KMS-11 (cell line): ENCODE measurements around the gene FGGY.

Experiments used
- H2AFZ ChIP-seq: fragments of 200-600 bp; sonication (generic); 2 replicates; pipeline ENCODE4 v1.6.1; 2016; ENCODE audit warnings: antibody characterized with exemption, mixed run types, low read depth
- H3K27ac ChIP-seq: fragments of 200-600 bp; sonication (generic); 2 replicates; pipeline ENCODE4 v1.6.1; 2016; ENCODE audit warnings: mild to moderate bottlenecking, mixed run types
- H3K27me3 ChIP-seq: fragments of 200-600 bp; sonication (generic); 2 replicates; pipeline ENCODE4 v1.6.1; 2017; ENCODE audit warnings: mild to moderate bottlenecking, low read depth, mixed run types, moderate library complexity; ENCODE audit not compliant: insufficient read depth
- H3K36me3 ChIP-seq: fragments of 200-600 bp; sonication (generic); 2 replicates; pipeline ENCODE4 v1.6.1; 2017; ENCODE audit warnings: mild to moderate bottlenecking, mixed run types; ENCODE audit not compliant: insufficient read depth
- H3K4me1 ChIP-seq: fragments of 200-600 bp; sonication (generic); 2 replicates; pipeline ENCODE4 v1.6.1; 2016; ENCODE audit warnings: mild to moderate bottlenecking, low read depth, mixed run types; ENCODE audit not compliant: poor library complexity, severe bottlenecking
- H3K4me2 ChIP-seq: fragments of 200-600 bp; sonication (generic); 2 replicates; pipeline ENCODE4 v1.7.0; 2016; ENCODE audit warnings: mild to moderate bottlenecking, mixed run types
- H3K4me3 ChIP-seq: fragments of 200-600 bp; sonication (generic); IDR thresholded peaks from 2 replicates; pipeline ENCODE4 v1.6.1; 2017; ENCODE audit warnings: low read depth, low read length, mixed read lengths; ENCODE audit not compliant: insufficient read depth
- H3K79me2 ChIP-seq: fragments of 200-600 bp; sonication (generic); 2 replicates; pipeline ENCODE4 v1.6.1; 2016; ENCODE audit warnings: low read depth, mixed run types; ENCODE audit not compliant: insufficient read depth
- H3K9ac ChIP-seq: fragments of 200-600 bp; sonication (generic); 2 replicates; pipeline ENCODE4 v1.6.1; 2016; ENCODE audit warnings: mild to moderate bottlenecking, mixed run types
- H4K20me1 ChIP-seq: fragments of 200-600 bp; sonication (generic); 2 replicates; pipeline ENCODE4 v1.6.1; 2016; ENCODE audit warnings: mild to moderate bottlenecking, mixed run types; ENCODE audit not compliant: insufficient read depth
- TF ChIP-seq, protein P1 (sequence below): fragments of 200-600 bp; sonication (generic); conservative IDR thresholded peaks from 2 replicates; pipeline ENCODE4 v1.6.1; 2017; ENCODE audit warnings: low read depth, mild to moderate bottlenecking, antibody characterized with exemption, low read length, moderate library complexity, mixed read lengths

The FGGY gene

DNA sequence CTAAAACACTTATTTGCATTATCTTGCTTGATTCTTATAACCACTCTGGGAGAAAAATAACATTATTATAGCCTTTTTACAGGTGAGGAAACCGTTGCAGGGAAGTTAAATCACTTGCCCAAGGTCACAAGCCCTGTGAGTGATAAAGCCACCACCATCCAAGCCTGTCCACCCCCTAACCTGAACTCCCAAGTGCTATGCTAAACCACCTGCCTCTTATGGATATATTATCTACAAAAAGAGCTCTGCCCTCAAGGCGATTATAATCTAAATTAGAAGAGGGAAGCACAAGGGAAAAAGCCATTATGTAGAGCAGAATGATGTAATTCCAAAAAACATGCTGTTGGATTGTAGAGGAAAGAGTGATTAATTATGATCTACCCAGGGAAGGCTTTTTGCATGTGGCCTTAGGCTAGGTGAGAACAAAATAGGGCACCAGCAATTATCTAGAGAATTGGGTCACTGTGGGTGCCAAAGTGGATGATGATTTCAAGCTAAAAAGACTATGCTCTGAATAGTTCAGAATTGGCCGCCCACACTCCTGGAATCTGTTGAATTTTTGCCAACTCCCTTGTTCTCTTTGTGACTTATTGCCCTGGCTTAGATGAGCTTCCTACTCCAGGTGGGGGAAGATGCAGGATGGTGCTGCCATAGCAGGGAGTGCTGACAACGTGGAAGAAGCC, 205.3 kb downstream of the FGGY start:
- H3K4me1 ChIP-seq: peaks cover 4% of the 10 kb centered on the region
- H3K79me2 ChIP-seq: no peaks in the 10 kb centered on the region
- no peaks in the 10 kb centered on the region for H4K20me1 ChIP-seq

GRCh38 chr1:59504276-59504675, 207.4 kb downstream of the FGGY start:
- Histone ChIP-seq H3K27ac (no peak overlapping the region), H3K4me1 (peaks cover 4% of the 10 kb centered on the region), H3K36me3 (no peaks in the 10 kb centered on the region), H3K4me2 (no peak overlapping the region), H4K20me1 (no peaks in the 10 kb centered on the region), H3K9ac (no peak overlapping the region), H3K27me3 (no peaks in the 10 kb centered on the region), H2AFZ (no peak overlapping the region), H3K4me3 (no peak overlapping the region), H3K79me2 (no peaks in the 10 kb centered on the region)
- TF ChIP-seq, protein P1, sequence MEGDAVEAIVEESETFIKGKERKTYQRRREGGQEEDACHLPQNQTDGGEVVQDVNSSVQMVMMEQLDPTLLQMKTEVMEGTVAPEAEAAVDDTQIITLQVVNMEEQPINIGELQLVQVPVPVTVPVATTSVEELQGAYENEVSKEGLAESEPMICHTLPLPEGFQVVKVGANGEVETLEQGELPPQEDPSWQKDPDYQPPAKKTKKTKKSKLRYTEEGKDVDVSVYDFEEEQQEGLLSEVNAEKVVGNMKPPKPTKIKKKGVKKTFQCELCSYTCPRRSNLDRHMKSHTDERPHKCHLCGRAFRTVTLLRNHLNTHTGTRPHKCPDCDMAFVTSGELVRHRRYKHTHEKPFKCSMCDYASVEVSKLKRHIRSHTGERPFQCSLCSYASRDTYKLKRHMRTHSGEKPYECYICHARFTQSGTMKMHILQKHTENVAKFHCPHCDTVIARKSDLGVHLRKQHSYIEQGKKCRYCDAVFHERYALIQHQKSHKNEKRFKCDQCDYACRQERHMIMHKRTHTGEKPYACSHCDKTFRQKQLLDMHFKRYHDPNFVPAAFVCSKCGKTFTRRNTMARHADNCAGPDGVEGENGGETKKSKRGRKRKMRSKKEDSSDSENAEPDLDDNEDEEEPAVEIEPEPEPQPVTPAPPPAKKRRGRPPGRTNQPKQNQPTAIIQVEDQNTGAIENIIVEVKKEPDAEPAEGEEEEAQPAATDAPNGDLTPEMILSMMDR: no peak

More for the DNA sequence above, 205.3 kb downstream of the FGGY start:
- Histone ChIP-seq H3K36me3 (no peaks in the 10 kb centered on the region), H2AFZ (no peak overlapping the region), H3K27me3 (no peaks in the 10 kb centered on the region), H3K4me2 (no peak overlapping the region), H3K4me3 (no peak overlapping the region), H3K27ac (no peak overlapping the region), H3K9ac (no peak overlapping the region)
- TF ChIP-seq, protein P1: no peak

GRCh38 chr1:59505596-59506028, 208.7 kb downstream of the FGGY start:
- no peaks in the 10 kb centered on the region for H3K27me3 ChIP-seq
- no peak overlapping the region for H3K4me3 ChIP-seq
- H3K4me2 ChIP-seq: no peak overlapping the region
- H4K20me1 ChIP-seq: no peaks in the 10 kb centered on the region
- H2AFZ ChIP-seq: no peak overlapping the region
- no peaks in the 10 kb centered on the region for H3K79me2 ChIP-seq
- no peak overlapping the region for H3K9ac ChIP-seq
- TF ChIP-seq, protein P1: no peak
- H3K4me1 ChIP-seq: peaks cover 4% of the 10 kb centered on the region
- H3K27ac ChIP-seq: no peak overlapping the region
- H3K36me3 ChIP-seq: no peaks in the 10 kb centered on the region

DNA sequence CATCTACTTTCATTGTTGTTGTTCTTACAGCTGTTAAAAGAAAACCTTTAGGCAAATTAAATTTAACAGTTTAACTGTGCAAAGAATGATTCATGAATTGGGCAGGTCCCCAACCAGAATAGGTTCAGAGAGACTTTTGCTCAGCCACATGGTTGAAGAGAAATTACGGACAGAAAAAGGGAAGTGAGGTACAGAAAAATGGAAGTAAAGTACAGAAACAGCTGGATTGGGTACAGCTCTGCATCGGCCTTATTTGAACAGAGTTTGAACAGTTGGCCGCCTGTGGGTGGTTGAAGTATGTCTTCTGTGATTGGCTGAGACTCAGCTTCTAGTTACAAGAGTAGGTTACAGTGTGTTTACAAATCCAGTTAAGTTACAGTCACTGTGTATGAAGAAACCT, 210.1 kb downstream of the FGGY start:
- Histone ChIP-seq H3K27ac (no peak overlapping the region), H3K36me3 (no peaks in the 10 kb centered on the region), H4K20me1 (no peaks in the 10 kb centered on the region), H3K79me2 (no peaks in the 10 kb centered on the region), H3K4me1 (peaks cover 4% of the 10 kb centered on the region), H3K9ac (no peak overlapping the region), H2AFZ (no peak overlapping the region), H3K4me3 (no peak overlapping the region), H3K4me2 (no peak overlapping the region), H3K27me3 (no peaks in the 10 kb centered on the region)
- TF ChIP-seq, protein P1: no peak
